Panc1 (cell line): ENCODE data around the gene SHANK2. TPM values are rescaled to one million over a fixed set of nuclear protein-coding genes. Genes with fewer than 3 reads are reported as not detected.

Source experiments
- ATAC-seq: fragments of 200-7000 bp; cut with Tn5 transposase; 2 replicates; pipeline ENCODE4 v1.9.1; 2020; ENCODE audit warnings: mild to moderate bottlenecking, moderate library complexity
- BruUV-seq: library from RNA; stranded (reverse); fragments of 400-500 nt; replicated peaks from 2 replicates; lab custom pipeline; 2021; lab: Mats Ljungman, UMichigan
- CTCF ChIA-PET: fragments of 300-600 bp; sonication (Branson Sonifier 250); formaldehyde crosslinking; loops from one replicate; lab custom pipeline; 2022; ENCODE audit warnings: antibody characterized with exemption; lab: Charles Lee
- POLR2A ChIA-PET: fragments of 300-600 bp; sonication (Branson Sonifier 250); formaldehyde crosslinking; loops from one replicate; lab custom pipeline; 2022; ENCODE audit warnings: antibody characterized with exemption; lab: Charles Lee
- DNase-seq: peaks from one replicate; pipeline ENCODE4 v3.0.0-alpha.2; 2010; ENCODE audit warnings: low read depth, low spot score
- H3K27ac ChIP-seq: 2 replicates; pipeline ENCODE4 v1.5.1; 2011; ENCODE audit warnings: mild to moderate bottlenecking, low read length, inconsistent platforms
- H3K27me3 ChIP-seq: fragments of 200-500 bp; sonication (Bioruptor generic); 2 replicates; pipeline ENCODE4 v1.6.0; 2014; ENCODE audit warnings: low read length, inconsistent platforms; ENCODE audit not compliant: control insufficient read depth, insufficient read depth
- H3K36me3 ChIP-seq: fragments of 200-500 bp; sonication (Bioruptor generic); 2 replicates; pipeline ENCODE4 v1.5.1; 2014; ENCODE audit warnings: inconsistent platforms, mild to moderate bottlenecking, low read length, moderate library complexity; ENCODE audit not compliant: control insufficient read depth, insufficient read depth
- H3K4me1 ChIP-seq: 2 replicates; pipeline ENCODE4 v1.5.1; 2011; ENCODE audit warnings: inconsistent platforms, mild to moderate bottlenecking, low read length, moderate library complexity; ENCODE audit not compliant: control insufficient read depth, insufficient read depth
- H3K4me3 ChIP-seq, 2 experiments: 2 replicates each; pipeline ENCODE4 v1.5.1; 2011 to 2012; ENCODE audit warnings: low read depth in 2 of 2, low read length in 2 of 2, mild to moderate bottlenecking in 2 of 2, inconsistent platforms in 1 of 2, moderate library complexity in 1 of 2
- H3K9me3 ChIP-seq: fragments of 200-500 bp; sonication (Bioruptor generic); 2 replicates; pipeline ENCODE4 v1.5.1; 2014; ENCODE audit warnings: low read depth, mild to moderate bottlenecking, inconsistent platforms, low read length, moderate library complexity; ENCODE audit not compliant: control insufficient read depth, insufficient read depth
- CTCF ChIP-seq: fragments of 450-650 bp; IDR thresholded peaks from 2 replicates; pipeline ENCODE4 v1.5.1; 2017; ENCODE audit warnings: mild to moderate bottlenecking
- POLR2AphosphoS5 ChIP-seq: IDR thresholded peaks from 2 replicates; pipeline ENCODE4 v1.6.1; 2012; ENCODE audit warnings: mild to moderate bottlenecking, low read depth, low read length, moderate library complexity
- REST ChIP-seq, 2 experiments: IDR thresholded peaks; 2 replicates each; pipeline ENCODE4 v1.6.1; 2011 to 2012; ENCODE audit warnings: low read depth in 2 of 2, control low read depth in 1 of 2, low read length in 1 of 2, mild to moderate bottlenecking in 1 of 2, moderate library complexity in 1 of 2; ENCODE audit not compliant: insufficient read depth in 1 of 2
- SIN3A ChIP-seq: IDR thresholded peaks from 2 replicates; pipeline ENCODE4 v1.6.1; 2012; ENCODE audit warnings: low read depth, mild to moderate bottlenecking, low read length, moderate library complexity, borderline replicate concordance; ENCODE audit not compliant: insufficient read depth
- TCF7L2 ChIP-seq: IDR thresholded peaks from 2 replicates; pipeline ENCODE4 v1.6.1; 2011; ENCODE audit warnings: mild to moderate bottlenecking, low read depth, low read length, inconsistent platforms
- in situ Hi-C: cut with HindIII; loops from 2 replicates; pipeline ENCODE4 v1.10.0; 2016; ENCODE audit warnings: low sequenced_read_pairs, low pct_unique_long_range_greater_than_20kb
- intact Hi-C: fragments of 100-400 bp; cut with micrococcal nuclease; formaldehyde crosslinking; loops from one replicate; pipeline ENCODE4 v1.10.0; 2022; ENCODE audit not compliant: unreplicated experiment
- total RNA-seq: library from RNA; stranded (reverse); gene quantifications from one replicate; pipeline ENCODE4 v1.2.1, GENCODE V29; 2021; ENCODE audit not compliant: unreplicated experiment

The SHANK2 gene
- total RNA-seq, 1 experiment from 2014 or later = 1.7 TPM

GRCh38 chr11:71204294-71204693, 48.1 kb downstream of the SHANK2 start:
- DNase-seq (no peak), ATAC-seq (no peak)
- ChIA-PET CTCF (no interaction called here), POLR2A (no interaction called here)
- BruUV-seq = no TSS peak
- no peaks in the 10 kb centered on the region; the same call in 1 of the 2 replicates for H3K27me3 ChIP-seq
- H3K4me3 ChIP-seq = no peak overlapping the region
- no peaks in the 10 kb centered on the region for H3K4me1 ChIP-seq
- no peaks in the 10 kb centered on the region for H3K36me3 ChIP-seq
- H3K9me3 ChIP-seq = no peaks in the 10 kb centered on the region
- intact Hi-C loops (no loop called here), in situ Hi-C loops (no loop called here)
- no peak overlapping the region for H3K27ac ChIP-seq
- TF ChIP-seq SIN3A (no peak), TCF7L2 (no peak), REST (IDR thresholded peaks at IDR 0.05; ENCODE audit: insufficient read depth in 1 of 2, low read depth in 2 of 2, low read length in 1 of 2) (no peak), POLR2AphosphoS5 (no peak), CTCF (no peak)

- no peaks in the 10 kb centered on the region for H3K4me1 ChIP-seq
- no TSS peak for BruUV-seq
- ChIA-PET CTCF (no interaction called here), POLR2A (no interaction called here)
- no peaks in the 10 kb centered on the region for H3K9me3 ChIP-seq
- in situ Hi-C loops (no loop called here), intact Hi-C loops (no loop called here)
- H3K36me3 ChIP-seq = no peaks in the 10 kb centered on the region
- ATAC-seq = no peak
- no peak overlapping the region for H3K27ac ChIP-seq
- H3K27me3 ChIP-seq = no peaks in the 10 kb centered on the region; the same call in 1 of the 2 replicates
- DNase-seq = no peak
- H3K4me3 ChIP-seq = no peak overlapping the region
- TF ChIP-seq REST (IDR thresholded peaks at IDR 0.05; ENCODE audit: insufficient read depth in 1 of 2, low read depth in 2 of 2, low read length in 1 of 2) = no peak
- no peak for TF ChIP-seq TCF7L2
- TF ChIP-seq SIN3A = no peak
- no peak for TF ChIP-seq POLR2AphosphoS5
- no peak for TF ChIP-seq CTCF
Measured at GRCh38 chr11:71203681-71204080, 48.7 kb downstream of the SHANK2 start.
